Endothelial cell of umbilical vein (primary cell): ENCODE results near the gene PCDH9. TPM values are rescaled to one million over a fixed set of nuclear protein-coding genes. Genes with fewer than 3 reads are reported as not detected.

ENCODE experiments used
- BruUV-seq: library from RNA; stranded (reverse); fragments of 400-500 nt; replicated peaks from 2 replicates; lab custom pipeline; 2021; lab: Mats Ljungman, UMichigan
- CTCF ChIA-PET: fragments of 300-600, 350-600 bp; sonication (Branson Sonifier 250); formaldehyde crosslinking; loops from one replicate; lab custom pipeline; 2021; ENCODE audit warnings: antibody characterized with exemption, inconsistent platforms; lab: Charles Lee
- POLR2A ChIA-PET: fragments of 300-600, 350-600 bp; sonication (Branson Sonifier 250); formaldehyde crosslinking; loops from one replicate; lab custom pipeline; 2021; ENCODE audit warnings: antibody characterized with exemption, inconsistent platforms; lab: Charles Lee
- DNase-seq: peaks from one replicate; pipeline ENCODE4 v3.0.0-alpha.2; 2011; ENCODE audit warnings: low read depth, low spot score
- FAIRE-seq: peaks from 2 replicates; lab custom pipeline; 2011; peaks lifted over from hg19 to GRCh38; lab: Jason Lieb, UNC
- H2AFZ ChIP-seq: 2 replicates; pipeline ENCODE4 v1.6.0; 2012; ENCODE audit warnings: low read depth, low read length, control low read depth, inconsistent platforms
- H3K27ac ChIP-seq: 2 replicates; pipeline ENCODE4 v1.5.1; 2011; ENCODE audit warnings: low read depth, mild to moderate bottlenecking, control low read depth, low read length, moderate library complexity; ENCODE audit not compliant: insufficient read depth
- H3K27me3 ChIP-seq, 2 experiments: 2 replicates each; pipeline versions ENCODE4 v1.6.0 to v1.6.1; 2011; ENCODE audit warnings: low read length in 2 of 2, mixed read lengths in 1 of 2; ENCODE audit not compliant: control insufficient read depth in 2 of 2, insufficient read depth in 2 of 2
- H3K36me3 ChIP-seq, 2 experiments: 2 replicates in 1 of 2; 3 replicates in 1 of 2; pipeline ENCODE4 v1.5.1; 2011; ENCODE audit warnings: low read length in 2 of 2, mild to moderate bottlenecking in 1 of 2, moderate library complexity in 1 of 2; ENCODE audit not compliant: control insufficient read depth in 2 of 2, insufficient read depth in 2 of 2; ENCODE audit errors: extremely low read depth in 1 of 2
- H3K4me1 ChIP-seq: 3 replicates; pipeline ENCODE4 v1.5.1; 2011; ENCODE audit warnings: mild to moderate bottlenecking, low read length; ENCODE audit not compliant: control insufficient read depth, insufficient read depth; ENCODE audit errors: extremely low read depth
- H3K4me2 ChIP-seq: 2 replicates; pipeline ENCODE4 v1.6.1; 2011; ENCODE audit warnings: low read length, control low read depth, mixed read lengths; ENCODE audit not compliant: insufficient read depth
- H3K4me3 ChIP-seq, 3 experiments: fragments of 200-600 bp in 1 of 3; sonication (generic), shearing (Covaris generic) in 1 of 3; replicated peaks in 1 of 3; 2 replicates each; pipeline ENCODE4 v1.5.1; 2011 to 2016; ENCODE audit warnings: control low read depth in 3 of 3, low read length in 3 of 3, mild to moderate bottlenecking in 2 of 3, inconsistent platforms in 1 of 3, low read depth in 1 of 3, moderate library complexity in 1 of 3; ENCODE audit not compliant: insufficient read depth in 1 of 3
- H3K79me2 ChIP-seq: 2 replicates; pipeline ENCODE4 v1.6.0; 2012; ENCODE audit warnings: low read length, inconsistent platforms; ENCODE audit not compliant: control insufficient read depth, insufficient read depth
- H3K9ac ChIP-seq: replicated peaks from 2 replicates; pipeline ENCODE3; 2011; ENCODE audit warnings: low read length, control low read depth; ENCODE audit not compliant: insufficient read depth; ENCODE audit errors: extremely low read depth
- H3K9me1 ChIP-seq: replicated peaks from 3 replicates; pipeline ENCODE4 v1.6.0; 2011; ENCODE audit warnings: mild to moderate bottlenecking, low read length; ENCODE audit not compliant: control insufficient read depth, insufficient read depth; ENCODE audit errors: extremely low read depth
- H3K9me3 ChIP-seq: replicated peaks from 2 replicates; pipeline ENCODE4 v1.5.1; 2012; ENCODE audit warnings: low read length, inconsistent platforms; ENCODE audit not compliant: control insufficient read depth, insufficient read depth
- H4K20me1 ChIP-seq: replicated peaks from 2 replicates; pipeline ENCODE3; 2011; ENCODE audit warnings: mild to moderate bottlenecking, low read length; ENCODE audit not compliant: control insufficient read depth, insufficient read depth; ENCODE audit errors: extremely low read depth
- EZH2 ChIP-seq: IDR thresholded peaks from 2 replicates; pipeline ENCODE4 v1.6.1; 2012; ENCODE audit warnings: borderline replicate concordance, low read depth, mild to moderate bottlenecking, moderate library complexity, low read length, inconsistent platforms; ENCODE audit not compliant: severe bottlenecking
- FOS ChIP-seq: IDR thresholded peaks from 2 replicates; pipeline ENCODE4 v1.6.1; 2011; ENCODE audit warnings: mild to moderate bottlenecking, low read length, moderate library complexity, borderline replicate concordance; ENCODE audit not compliant: insufficient read depth
- GATA2 ChIP-seq: IDR thresholded peaks from 2 replicates; pipeline ENCODE4 v1.7.0; 2011; ENCODE audit warnings: low read depth, mild to moderate bottlenecking, moderate library complexity, mixed read lengths, low read length; ENCODE audit not compliant: insufficient read length, insufficient read depth
- JUN ChIP-seq: IDR thresholded peaks from 2 replicates; pipeline ENCODE4 v1.6.1; 2011; ENCODE audit warnings: borderline replicate concordance, low read depth; ENCODE audit not compliant: insufficient read length, insufficient read depth
- MYC ChIP-seq: IDR thresholded peaks from one replicate; pipeline ENCODE4 v1.6.1; 2011; ENCODE audit warnings: mild to moderate bottlenecking, low read depth, low read length
- POLR2A ChIP-seq: IDR thresholded peaks from 2 replicates; pipeline ENCODE4 v1.6.1; 2012; ENCODE audit warnings: low read depth, mild to moderate bottlenecking, control low read depth, low read length
- POLR2AphosphoS5 ChIP-seq: IDR thresholded peaks from 2 replicates; pipeline ENCODE4 v1.6.1; 2012; ENCODE audit warnings: low read depth, mild to moderate bottlenecking, control low read depth, low read length, moderate library complexity; ENCODE audit not compliant: insufficient read depth
- dilution Hi-C: fragments of 300-500 bp; cut with MboI; formaldehyde crosslinking; loops from one replicate; pipeline ENCODE4 v1.15.0; 2019; ENCODE audit warnings: low sequenced_read_pairs; ENCODE audit not compliant: extremely low pct_ligation_motif_present
- intact Hi-C: fragments of 100-400 bp; cut with micrococcal nuclease; formaldehyde crosslinking; loops from one replicate; pipeline ENCODE4 v1.10.0; 2022
- polyA plus RNA-seq, 4 experiments: library from polyadenylated mRNA; depleted of rRNA in 3 of 4; stranded (reverse) in 3 of 4; unstranded in 1 of 4; fragments of >200 nt; gene quantifications; 2 replicates each; pipeline versions ENCODE4 v1.2.1 to v1.2.3, GENCODE V29; 2011 to 2012; ENCODE audit warnings: missing spikeins in 1 of 4
- total RNA-seq: library from RNA; stranded (reverse); gene quantifications from 2 replicates; pipeline ENCODE4 v1.2.3, GENCODE V29; 2021
- TF ChIP-seq, protein P1 (sequence below), 2 donors: IDR thresholded peaks; 1 replicate in 1 of 2; 2 replicates in 1 of 2; pipeline ENCODE4 v1.5.1; 2011; ENCODE audit warnings: low read length in 2 of 2, mild to moderate bottlenecking in 2 of 2, moderate library complexity in 2 of 2, control low read depth in 1 of 2, inconsistent platforms in 1 of 2, low read depth in 1 of 2; ENCODE audit not compliant: insufficient read depth in 1 of 2; ENCODE audit errors: extremely low read depth in 1 of 2
- TF ChIP-seq, protein P2 (sequence below): IDR thresholded peaks from 2 replicates; pipeline ENCODE4 v1.6.1; 2011; ENCODE audit not compliant: insufficient read depth, insufficient read length

The PCDH9 gene
- total and polyA plus RNA-seq, 2 donors (not counting 3 experiments of a cell fraction or from before 2014, with no cell fraction given), result 1.1 to 5.2 TPM

DNA sequence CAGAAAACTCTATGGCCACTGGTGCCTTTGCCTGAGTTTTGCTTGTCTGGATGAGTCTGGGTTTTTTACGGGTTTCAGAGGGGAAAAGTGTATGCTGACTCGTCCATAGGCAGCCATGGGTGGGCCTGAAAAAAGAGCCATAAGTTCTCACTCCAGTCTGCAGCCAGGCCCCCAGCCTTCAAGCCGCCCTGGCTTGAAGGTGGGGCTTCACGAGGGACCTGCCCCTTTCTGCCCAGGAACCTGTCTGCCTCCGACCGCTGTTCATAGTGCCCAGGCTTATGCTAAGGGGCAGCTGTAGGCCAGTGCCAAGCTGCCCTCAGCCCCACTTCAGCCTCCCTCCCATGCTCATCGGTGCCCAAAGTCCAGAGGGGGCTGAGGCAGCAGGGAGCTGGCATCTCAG is 385.2 kb downstream of the PCDH9 start:
- dilution Hi-C loops (no loop called here), intact Hi-C loops (no loop called here)
- Histone ChIP-seq H3K9ac (no peak overlapping the region), H3K4me2 (no peak overlapping the region), H3K27me3 (no peaks in the 10 kb centered on the region), H3K79me2 (no peaks in the 10 kb centered on the region), H3K4me3 (no peak overlapping the region), H2AFZ (no peak overlapping the region), H3K9me3 (no peaks in the 10 kb centered on the region), H3K36me3 (no peaks in the 10 kb centered on the region), H3K4me1 (no peaks in the 10 kb centered on the region), H3K27ac (no peak overlapping the region), H3K9me1 (no peaks in the 10 kb centered on the region), H4K20me1 (no peaks in the 10 kb centered on the region)
- no TSS peak for BruUV-seq
- no peak for TF ChIP-seq JUN
- no peak for TF ChIP-seq POLR2AphosphoS5
- TF ChIP-seq, protein P1, sequence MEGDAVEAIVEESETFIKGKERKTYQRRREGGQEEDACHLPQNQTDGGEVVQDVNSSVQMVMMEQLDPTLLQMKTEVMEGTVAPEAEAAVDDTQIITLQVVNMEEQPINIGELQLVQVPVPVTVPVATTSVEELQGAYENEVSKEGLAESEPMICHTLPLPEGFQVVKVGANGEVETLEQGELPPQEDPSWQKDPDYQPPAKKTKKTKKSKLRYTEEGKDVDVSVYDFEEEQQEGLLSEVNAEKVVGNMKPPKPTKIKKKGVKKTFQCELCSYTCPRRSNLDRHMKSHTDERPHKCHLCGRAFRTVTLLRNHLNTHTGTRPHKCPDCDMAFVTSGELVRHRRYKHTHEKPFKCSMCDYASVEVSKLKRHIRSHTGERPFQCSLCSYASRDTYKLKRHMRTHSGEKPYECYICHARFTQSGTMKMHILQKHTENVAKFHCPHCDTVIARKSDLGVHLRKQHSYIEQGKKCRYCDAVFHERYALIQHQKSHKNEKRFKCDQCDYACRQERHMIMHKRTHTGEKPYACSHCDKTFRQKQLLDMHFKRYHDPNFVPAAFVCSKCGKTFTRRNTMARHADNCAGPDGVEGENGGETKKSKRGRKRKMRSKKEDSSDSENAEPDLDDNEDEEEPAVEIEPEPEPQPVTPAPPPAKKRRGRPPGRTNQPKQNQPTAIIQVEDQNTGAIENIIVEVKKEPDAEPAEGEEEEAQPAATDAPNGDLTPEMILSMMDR (IDR thresholded peaks at IDR 0.05; ENCODE audit: extremely low read depth in 1 of 2, insufficient read depth in 1 of 2, low read depth in 1 of 2, low read length in 2 of 2), result no peak
- no peak for TF ChIP-seq POLR2A
- no peak for TF ChIP-seq FOS
- no peak for TF ChIP-seq MYC
- no peak for TF ChIP-seq EZH2
- TF ChIP-seq, protein P2, sequence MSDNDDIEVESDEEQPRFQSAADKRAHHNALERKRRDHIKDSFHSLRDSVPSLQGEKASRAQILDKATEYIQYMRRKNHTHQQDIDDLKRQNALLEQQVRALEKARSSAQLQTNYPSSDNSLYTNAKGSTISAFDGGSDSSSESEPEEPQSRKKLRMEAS, result no peak
- TF ChIP-seq GATA2, result no peak
- ChIA-PET CTCF (interaction anchor here (1.0 kb wide), 1 partner anchor 379 kb away, joined by 3 read pairs; no protein-coding TSS in a partner anchor), POLR2A (no interaction called here)
- DNase-seq, result no peak
- FAIRE-seq, result no peak
